ENCODE results near the gene GJA4. TPM values are rescaled to one million over a fixed set of nuclear protein-coding genes. Genes with fewer than 3 reads are reported as not detected.

Gene GJA4
- total RNA-seq, 4 donors from 2014 or later = 2.0 to 5.0 (median 3.5) TPM

DNA sequence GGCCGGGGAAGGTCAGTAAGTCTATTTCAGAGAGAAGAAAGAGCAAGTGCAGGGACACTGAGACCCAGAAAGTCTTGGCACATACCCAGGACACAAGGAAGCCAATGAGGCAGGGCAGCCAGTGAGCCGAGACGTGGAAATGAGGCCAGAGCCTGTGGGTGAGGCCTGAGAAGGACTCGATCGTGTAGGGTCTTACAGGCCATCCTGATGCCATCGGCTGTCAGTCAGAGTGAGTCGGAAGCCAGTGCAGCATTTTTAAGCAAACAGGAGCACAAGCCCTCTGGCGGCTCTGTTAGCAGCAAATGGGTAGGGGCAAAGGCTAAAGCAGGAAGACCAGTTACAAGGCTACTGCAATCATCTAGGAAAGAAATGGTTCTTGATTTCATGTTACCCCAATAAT, 17.8 kb upstream of the GJA4 start:
- TF ChIP-seq, protein P1, sequence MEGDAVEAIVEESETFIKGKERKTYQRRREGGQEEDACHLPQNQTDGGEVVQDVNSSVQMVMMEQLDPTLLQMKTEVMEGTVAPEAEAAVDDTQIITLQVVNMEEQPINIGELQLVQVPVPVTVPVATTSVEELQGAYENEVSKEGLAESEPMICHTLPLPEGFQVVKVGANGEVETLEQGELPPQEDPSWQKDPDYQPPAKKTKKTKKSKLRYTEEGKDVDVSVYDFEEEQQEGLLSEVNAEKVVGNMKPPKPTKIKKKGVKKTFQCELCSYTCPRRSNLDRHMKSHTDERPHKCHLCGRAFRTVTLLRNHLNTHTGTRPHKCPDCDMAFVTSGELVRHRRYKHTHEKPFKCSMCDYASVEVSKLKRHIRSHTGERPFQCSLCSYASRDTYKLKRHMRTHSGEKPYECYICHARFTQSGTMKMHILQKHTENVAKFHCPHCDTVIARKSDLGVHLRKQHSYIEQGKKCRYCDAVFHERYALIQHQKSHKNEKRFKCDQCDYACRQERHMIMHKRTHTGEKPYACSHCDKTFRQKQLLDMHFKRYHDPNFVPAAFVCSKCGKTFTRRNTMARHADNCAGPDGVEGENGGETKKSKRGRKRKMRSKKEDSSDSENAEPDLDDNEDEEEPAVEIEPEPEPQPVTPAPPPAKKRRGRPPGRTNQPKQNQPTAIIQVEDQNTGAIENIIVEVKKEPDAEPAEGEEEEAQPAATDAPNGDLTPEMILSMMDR (IDR thresholded peaks at IDR 0.05) = no peak
- no peak for TF ChIP-seq POLR2A (IDR thresholded peaks at IDR 0.05)
- Histone ChIP-seq H3K4me3 (no peak overlapping the region), H3K27ac (no peak overlapping the region), H3K27me3 (peaks cover 0 to 30% (median 0%) of the 10 kb centered on the region in 4 donors), H3K4me1 (peaks cover 0 to 26% (median 11%) of the 10 kb centered on the region in 3 donors), H3K9me3 (no peaks in the 10 kb centered on the region), H3K36me3 (no peaks in the 10 kb centered on the region)
- intact Hi-C loops (cut with DNase I) = no loop called here
- 62 to 82% methylated on average over 8 of the region's 8 CpGs for WGBS, 2 donors
- no peak for DNase-seq

GRCh38 chr1:34776911-34777310, 15.9 kb upstream of the GJA4 start:
- Histone ChIP-seq H3K9me3 (no peaks in the 10 kb centered on the region), H3K27ac (no peak overlapping the region), H3K4me1 (peaks cover 0 to 35% (median 21%) of the 10 kb centered on the region in 3 donors), H3K36me3 (no peaks in the 10 kb centered on the region), H3K4me3 (no peak overlapping the region), H3K27me3 (peaks cover 0 to 50% (median 3%) of the 10 kb centered on the region in 4 donors)
- 60% methylated on average over 1 of the region's 3 CpGs; no CpG with 5 or more reads in 1 of the 2 donors for WGBS, 2 donors
- intact Hi-C loops (cut with DNase I) = no loop called here
- no peak for DNase-seq
- TF ChIP-seq, protein P1 (IDR thresholded peaks at IDR 0.05) = no peak
- no peak for TF ChIP-seq POLR2A (IDR thresholded peaks at IDR 0.05)

DNA sequence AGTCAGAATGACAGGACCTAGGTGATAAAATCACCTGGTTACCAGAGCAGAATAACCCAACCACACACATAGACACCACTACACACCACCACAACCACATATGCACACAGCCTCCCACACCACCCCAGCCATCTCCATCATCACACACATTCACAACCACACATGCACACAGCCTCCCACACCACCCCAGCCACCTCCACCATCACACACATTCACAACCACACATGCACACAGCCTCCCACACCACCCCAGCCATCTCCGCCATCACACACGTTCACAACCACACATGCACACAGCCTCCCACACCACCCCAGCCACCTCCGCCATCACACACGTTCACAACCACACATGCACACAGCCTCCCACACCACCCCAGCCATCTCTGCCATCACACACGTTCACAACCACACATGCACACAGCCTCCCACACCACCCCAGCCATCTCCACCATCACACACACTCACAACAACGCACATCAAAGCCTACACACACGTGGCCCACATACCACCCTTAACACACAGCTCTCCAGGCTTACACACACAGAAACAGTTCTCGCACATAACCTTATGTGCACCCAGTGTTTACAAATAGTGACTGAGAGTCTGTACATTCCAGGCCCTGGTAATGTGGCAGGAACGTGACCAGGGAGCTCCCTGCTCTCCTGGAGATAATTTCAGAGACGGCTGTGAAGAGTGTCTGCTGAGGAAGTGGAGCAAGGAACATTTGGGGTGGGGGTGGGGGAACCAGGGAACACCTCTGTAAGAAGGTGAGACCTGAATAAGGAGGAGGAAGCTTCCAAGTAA, 15.1 kb upstream of the GJA4 start:
- no peak for TF ChIP-seq POLR2A (IDR thresholded peaks at IDR 0.05)
- TF ChIP-seq, protein P1 (IDR thresholded peaks at IDR 0.05) = no peak
- no peaks in the 10 kb centered on the region for H3K36me3 ChIP-seq
- no peak overlapping the region for H3K27ac ChIP-seq
- WGBS, 2 donors = 49 to 64% methylated on average over 9 to 10 of the region's 10 CpGs
- H3K9me3 ChIP-seq = no peaks in the 10 kb centered on the region
- H3K4me1 ChIP-seq = peaks cover 0 to 43% (median 21%) of the 10 kb centered on the region in 3 donors
- peaks cover 0 to 58% (median 3%) of the 10 kb centered on the region in 4 donors for H3K27me3 ChIP-seq
- DNase-seq = no peak
- intact Hi-C loops (cut with DNase I) = no loop called here
- no peak overlapping the region for H3K4me3 ChIP-seq

DNA sequence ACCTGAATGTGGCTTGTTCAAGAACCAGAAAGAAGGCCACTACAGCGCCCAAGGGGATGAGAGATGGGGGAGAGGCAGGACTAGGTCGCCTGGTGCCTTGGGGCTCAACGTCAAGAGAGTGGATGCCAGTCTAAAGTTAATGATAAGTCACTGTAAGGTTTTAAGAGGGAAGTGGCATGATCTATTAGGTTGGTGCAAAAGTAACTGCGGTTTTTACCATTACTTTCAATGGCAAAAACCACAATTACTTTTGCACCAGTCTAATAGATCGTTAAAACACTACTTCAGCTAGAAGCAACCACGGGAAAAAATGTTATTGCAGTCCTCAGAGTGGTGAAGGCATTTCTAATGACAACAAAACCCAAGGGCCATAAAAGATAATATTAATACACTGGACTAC, 14.4 kb upstream of the GJA4 start:
- 80 to 84% methylated on average over 5 to 6 of the region's 6 CpGs for WGBS, 2 donors
- TF ChIP-seq POLR2A (IDR thresholded peaks at IDR 0.05) = no peak
- TF ChIP-seq, protein P1 (IDR thresholded peaks at IDR 0.05) = no peak
- H3K27me3 ChIP-seq = peaks cover 0 to 65% (median 3%) of the 10 kb centered on the region in 4 donors

DNA sequence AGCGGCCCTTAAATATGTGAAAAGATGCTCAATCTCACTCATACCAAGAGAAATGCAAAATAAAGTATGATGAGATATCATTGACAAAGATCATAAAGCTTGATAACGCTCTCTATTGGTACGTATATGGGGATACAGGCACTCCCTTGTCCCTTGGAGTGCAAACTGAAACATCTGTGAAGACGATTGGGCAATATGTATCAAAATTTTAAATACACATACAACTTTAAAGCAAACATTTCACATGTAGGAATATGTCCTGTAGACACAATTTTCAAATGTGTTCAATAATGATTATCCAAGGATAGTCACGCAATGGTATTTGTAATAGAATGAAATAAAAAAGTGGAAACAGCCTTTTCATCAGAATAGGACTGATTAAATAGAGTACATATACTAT, 13.8 kb upstream of the GJA4 start:
- 81 to 82% methylated on average over 5 of the region's 5 CpGs for WGBS, 2 donors
- Histone ChIP-seq H3K4me1 (peaks cover 0 to 56% (median 21%) of the 10 kb centered on the region in 3 donors), H3K4me3 (no peak overlapping the region), H3K9me3 (no peaks in the 10 kb centered on the region), H3K36me3 (no peaks in the 10 kb centered on the region), H3K27ac (peak overlapping the region in 1 of 4 donors; percentile 99), H3K27me3 (peaks cover 0 to 67% (median 3%) of the 10 kb centered on the region in 4 donors)
- TF ChIP-seq, protein P1 (IDR thresholded peaks at IDR 0.05) = no peak
- TF ChIP-seq POLR2A (IDR thresholded peaks at IDR 0.05) = no peak
- intact Hi-C loops (cut with DNase I) = no loop called here
- DNase-seq = no peak

More for the DNA sequence above, 14.4 kb upstream of the GJA4 start:
- intact Hi-C loops (cut with DNase I) = no loop called here
- Histone ChIP-seq H3K9me3 (no peaks in the 10 kb centered on the region), H3K27ac (no peak overlapping the region), H3K4me3 (no peak overlapping the region), H3K4me1 (peaks cover 0 to 49% (median 21%) of the 10 kb centered on the region in 3 donors), H3K36me3 (no peaks in the 10 kb centered on the region)
- DNase-seq = no peak

Measured in esophagus squamous epithelium (tissue), 5 donors.